PC-3 (cell line): Measurements from ENCODE around the gene TSPAN9.

Experiments used
- CTCF ChIP-seq: fragments of 300-600 bp; sonication (generic); conservative IDR thresholded peaks from 2 replicates; pipeline ENCODE4 v1.5.1; 2017; ENCODE audit warnings: antibody characterized with exemption, low read depth, mild to moderate bottlenecking, low read length
- EZH2 ChIP-seq: fragments of 300-600 bp; sonication (generic); IDR thresholded peaks from one replicate; pipeline ENCODE4 v1.6.1; 2017; ENCODE audit warnings: antibody characterized with exemption, mild to moderate bottlenecking, low read length; ENCODE audit not compliant: unreplicated experiment
- EZH2phosphoT487 ChIP-seq: fragments of 300-600 bp; sonication (generic); IDR thresholded peaks from 2 replicates; pipeline ENCODE4 v1.6.1; 2018; ENCODE audit warnings: mild to moderate bottlenecking, antibody characterized with exemption, low read length, borderline replicate concordance

- TF ChIP-seq CTCF = peak; percentile 63
- TF ChIP-seq EZH2 = no peak
- TF ChIP-seq EZH2phosphoT487 = no peak
Measured at GRCh38 chr12:3034067-3034750, 43.0 kb upstream of the TSPAN9 start.
